GM18511 (cell line): ENCODE results near the gene TPP1.

ENCODE experiments used
- ATAC-seq: cut with Tn5 transposase; IDR thresholded peaks from one replicate; pipeline ENCODE4 v1.9.1; 2021; ENCODE audit warnings: mild to moderate bottlenecking, moderate library complexity; ENCODE audit not compliant: unreplicated experiment

The TPP1 gene

GRCh38 chr11:6612213-6613041 is 6.8 kb downstream of the TPP1 start, which contains the start of gene TAF10:
Gene TAF10 (minus strand): TSS chr11:6612216. CDS start chr11:6612189, 27 bp downstream.
- peak; percentile 91 for ATAC-seq

- no peak for ATAC-seq
These were observed 7.3 kb downstream of the TPP1 start for GRCh38 chr11:6611963-6612212.

DNA sequence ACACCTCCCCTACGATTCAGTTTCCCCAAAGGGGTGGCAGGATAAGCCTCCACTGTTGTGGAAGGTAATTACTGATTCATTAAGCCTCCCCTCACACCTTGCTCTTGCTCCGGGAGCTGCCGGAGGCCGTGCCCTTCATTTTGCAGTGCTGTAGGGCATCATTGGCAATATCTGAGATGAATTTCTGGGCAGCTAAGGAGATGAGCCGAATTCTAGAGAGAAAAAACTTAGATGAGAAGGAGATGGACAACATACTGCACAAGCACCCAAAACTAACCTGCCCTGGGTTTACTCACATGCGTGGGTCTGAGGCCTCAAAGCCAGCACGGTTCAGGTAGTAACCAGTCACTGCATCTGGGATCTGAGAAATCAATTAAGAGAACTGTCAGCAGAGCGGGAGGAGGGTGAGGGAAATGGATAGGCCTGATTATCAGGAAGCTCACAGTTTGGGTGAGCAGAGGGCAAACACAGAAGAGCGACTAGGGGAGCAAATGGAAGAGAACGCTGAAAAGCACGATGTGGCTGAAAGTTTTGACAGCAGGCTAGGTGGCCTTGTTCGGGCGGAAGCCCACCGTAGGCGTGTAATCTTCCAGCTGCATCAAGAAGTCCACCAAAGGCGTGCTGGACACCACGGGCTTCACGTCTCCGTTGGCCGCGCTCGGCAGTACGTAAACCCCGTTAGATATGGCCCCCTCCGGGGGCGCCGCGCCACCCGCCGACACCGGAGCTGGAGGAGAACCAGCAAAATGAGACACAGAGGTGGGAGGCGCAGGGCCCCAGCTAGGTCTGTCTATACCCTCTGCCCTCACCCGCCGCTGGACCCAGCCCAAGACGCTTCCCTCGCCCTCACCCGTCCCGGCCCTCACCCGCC is 7.9 kb downstream of the TPP1 start:
- peak; percentile 22 for ATAC-seq

DNA sequence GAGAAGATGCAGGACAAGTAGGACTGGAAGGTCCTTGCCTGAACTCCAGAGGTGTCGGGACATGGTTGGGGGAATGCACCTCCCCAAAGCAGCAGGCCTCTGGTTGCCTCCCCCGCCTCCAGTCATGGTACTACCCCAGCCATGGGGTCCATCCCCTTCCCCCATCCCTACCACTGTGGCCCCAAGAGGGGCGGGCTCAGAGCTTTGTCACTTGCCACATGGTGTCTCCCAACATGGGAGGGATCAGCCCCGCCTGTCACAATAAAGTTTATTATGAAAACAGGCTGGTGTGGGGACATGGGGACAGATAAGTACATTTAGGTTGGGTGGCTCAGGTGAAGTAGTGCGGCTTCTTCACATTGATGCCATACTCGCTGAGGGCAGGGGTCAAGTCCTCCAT is 8.6 kb downstream of the TPP1 start:
- no peak for ATAC-seq

DNA sequence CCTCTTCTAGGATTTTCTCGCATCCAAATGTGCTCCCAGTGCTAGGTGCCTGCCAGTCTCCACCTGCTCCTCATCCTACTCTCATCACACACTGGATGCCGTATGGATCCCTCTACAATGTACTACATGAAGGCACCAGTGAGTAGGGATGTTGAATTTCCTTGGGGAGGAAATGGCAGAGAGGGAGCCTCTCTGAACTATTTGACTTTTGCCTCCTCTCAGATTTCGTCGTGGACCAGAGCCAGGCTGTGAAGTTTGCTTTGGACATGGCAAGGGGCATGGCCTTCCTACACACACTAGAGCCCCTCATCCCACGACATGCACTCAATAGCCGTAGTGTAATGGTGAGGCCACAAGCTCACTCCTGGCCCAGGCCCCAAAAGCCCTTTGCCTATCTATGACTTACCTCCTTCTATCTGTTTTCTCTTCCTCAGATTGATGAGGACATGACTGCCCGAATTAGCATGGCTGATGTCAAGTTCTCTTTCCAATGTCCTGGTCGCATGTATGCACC is 9.7 kb downstream of the TPP1 start:
- ATAC-seq = no peak

DNA sequence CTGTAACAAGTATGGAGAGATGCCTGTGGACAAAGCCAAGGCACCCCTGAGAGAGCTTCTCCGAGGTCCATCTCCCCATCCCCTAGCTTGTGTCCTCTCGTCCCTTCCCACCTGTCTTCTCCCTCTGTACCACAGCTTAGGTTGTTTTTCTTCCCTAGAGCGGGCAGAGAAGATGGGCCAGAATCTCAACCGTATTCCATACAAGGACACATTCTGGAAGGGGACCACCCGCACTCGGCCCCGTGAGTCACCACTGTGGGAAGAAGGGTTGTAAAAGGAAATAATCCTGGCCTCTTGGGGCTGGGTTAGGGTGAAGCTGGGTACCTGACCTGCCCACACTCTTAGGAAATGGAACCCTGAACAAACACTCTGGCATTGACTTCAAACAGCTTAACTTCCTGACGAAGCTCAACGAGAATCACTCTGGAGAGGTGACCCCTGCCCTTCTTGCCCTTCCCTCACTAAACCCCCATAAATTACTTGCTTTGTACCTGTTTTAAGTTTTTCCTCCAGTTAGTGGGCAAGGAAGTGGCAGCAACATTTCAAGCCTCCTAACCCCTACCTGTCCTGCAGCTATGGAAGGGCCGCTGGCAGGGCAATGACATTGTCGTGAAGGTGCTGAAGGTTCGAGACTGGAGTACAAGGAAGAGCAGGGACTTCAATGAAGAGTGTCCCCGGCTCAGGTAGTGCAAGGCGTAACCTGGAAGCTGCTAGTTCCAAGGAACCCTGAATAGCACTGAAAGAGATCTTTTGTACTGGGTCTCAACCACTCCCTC is 10.3 kb downstream of the TPP1 start:
- no peak for ATAC-seq

DNA sequence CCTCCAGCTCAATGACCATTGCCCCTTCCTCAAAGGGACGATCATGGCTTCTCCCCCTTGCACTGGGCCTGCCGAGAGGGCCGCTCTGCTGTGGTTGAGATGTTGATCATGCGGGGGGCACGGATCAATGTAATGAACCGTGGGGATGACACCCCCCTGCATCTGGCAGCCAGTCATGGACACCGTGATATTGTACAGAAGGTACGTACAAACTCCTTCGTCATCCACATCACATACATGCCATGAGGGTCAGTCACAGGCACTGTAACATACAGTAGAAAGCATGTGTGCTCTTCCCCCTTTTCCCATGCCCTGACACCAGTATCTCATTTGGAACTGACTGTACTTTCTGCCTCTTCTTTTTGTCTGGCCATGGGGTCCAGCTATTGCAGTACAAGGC is 11.2 kb downstream of the TPP1 start:
- no peak for ATAC-seq

GRCh38 chr11:6607190-6607795 is 11.9 kb downstream of the TPP1 start:
- no peak for ATAC-seq

DNA sequence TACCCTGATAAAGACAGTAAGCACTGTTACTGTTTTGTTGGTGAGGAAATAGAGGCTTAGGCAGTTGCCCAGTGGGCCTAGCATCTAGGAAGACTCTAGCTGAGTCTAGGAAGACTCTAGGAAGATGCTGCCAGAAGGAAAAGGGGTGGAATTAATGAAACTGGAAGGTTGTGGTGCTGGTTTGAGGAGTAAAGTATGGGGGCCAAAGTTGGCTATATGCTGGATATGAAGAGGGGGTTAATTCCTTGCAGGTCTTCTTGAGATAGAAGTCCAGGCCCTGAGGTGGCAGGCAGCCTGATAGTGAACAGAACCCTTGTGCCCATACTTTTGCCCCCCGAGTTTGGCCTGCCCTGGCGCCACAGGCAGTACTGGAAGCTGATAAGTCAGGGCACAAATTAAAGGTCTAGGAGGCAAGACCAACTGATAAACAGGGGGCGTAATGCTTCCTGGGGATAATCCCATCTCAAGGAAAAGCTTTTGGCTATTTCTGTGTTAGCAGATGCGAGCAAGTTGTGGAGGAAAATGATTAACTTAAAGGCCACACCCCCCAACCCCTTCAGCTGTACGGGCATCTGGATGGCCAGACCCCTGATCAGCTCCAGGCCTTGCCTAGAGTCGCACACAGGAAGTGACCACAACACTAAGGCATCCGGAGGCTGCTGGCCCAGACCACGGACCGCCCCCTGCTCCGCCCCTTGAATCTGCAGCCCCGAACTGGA is 12.6 kb downstream of the TPP1 start:
- peak; percentile 50 for ATAC-seq

GRCh38 chr11:6604790-6605189 is 14.4 kb downstream of the TPP1 start:
- no peak for ATAC-seq

DNA sequence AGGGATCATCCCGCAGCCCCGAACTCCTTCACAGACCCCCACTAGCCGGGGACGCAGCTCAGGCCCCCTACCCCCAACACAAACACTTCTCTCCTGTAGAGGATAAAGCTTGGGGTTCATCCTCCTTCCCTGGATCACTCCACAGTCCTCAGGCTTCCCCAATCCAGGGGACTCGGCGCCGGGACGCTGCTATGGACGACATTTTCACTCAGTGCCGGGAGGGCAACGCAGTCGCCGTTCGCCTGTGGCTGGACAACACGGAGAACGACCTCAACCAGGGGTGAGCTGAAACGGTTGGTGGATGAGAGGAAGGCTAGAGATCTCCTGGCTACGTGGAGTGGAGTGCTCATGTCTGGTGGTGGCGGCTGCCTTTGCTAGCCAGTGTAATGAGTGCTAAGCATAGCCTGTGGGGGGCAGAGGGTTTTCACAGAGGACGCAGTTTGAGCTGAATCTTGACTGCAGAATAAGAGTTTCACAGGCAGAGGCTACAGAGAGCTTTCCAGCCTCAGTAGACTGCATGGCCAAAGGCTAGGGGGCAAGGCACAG is 15.1 kb downstream of the TPP1 start:
- ATAC-seq = peak; percentile 47

- peak; percentile 71 for ATAC-seq
These were observed 15.7 kb downstream of the TPP1 start, which contains the start of the genes ILK and RRP8 for GRCh38 chr11:6603287-6604080. Gene ILK (plus strand): TSS chr11:6603774. CDS start chr11:6604272, 498 bp downstream. Gene RRP8 (minus strand): TSS chr11:6603616. CDS start chr11:6603502, 114 bp downstream.

DNA sequence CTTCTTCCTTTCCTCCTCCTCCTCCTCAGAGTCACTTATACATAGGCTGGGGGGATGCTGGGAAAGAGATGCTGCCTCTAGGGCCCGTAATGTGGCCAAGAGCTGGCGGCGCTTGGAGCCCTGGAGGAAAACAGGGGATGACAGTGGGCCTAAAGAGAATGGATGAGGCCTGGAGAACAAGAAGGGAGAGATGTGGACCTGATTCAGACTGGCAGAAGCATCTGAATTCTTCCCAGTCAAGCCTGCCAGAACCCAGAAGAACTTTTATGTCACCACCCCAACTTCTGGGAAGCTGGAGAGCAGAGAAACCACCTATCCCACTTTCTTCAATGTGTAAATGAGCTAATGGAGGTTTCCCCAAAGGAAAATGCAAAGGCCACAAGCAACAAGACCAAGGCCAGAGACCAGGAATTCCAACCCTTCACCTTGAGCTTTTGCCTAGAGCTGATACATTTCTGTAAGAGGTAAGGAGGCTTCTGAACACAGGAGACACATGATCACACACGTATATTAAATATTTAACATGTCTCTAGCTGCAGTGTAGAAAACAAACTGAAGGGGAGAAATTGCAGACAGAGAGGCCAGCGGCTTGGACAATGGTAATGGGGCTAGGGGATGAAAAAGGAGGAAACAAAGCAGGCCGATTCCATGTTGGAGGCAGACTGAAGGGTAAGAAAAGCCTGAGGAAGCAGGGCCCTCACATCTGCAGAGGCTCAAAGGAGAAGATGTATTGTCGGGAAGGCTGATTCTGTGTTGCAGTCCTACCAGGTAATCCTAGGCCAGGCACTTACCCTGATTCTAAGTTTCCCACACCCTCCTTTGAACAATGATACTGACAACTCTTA is 16.9 kb downstream of the TPP1 start:
- ATAC-seq = no peak

DNA sequence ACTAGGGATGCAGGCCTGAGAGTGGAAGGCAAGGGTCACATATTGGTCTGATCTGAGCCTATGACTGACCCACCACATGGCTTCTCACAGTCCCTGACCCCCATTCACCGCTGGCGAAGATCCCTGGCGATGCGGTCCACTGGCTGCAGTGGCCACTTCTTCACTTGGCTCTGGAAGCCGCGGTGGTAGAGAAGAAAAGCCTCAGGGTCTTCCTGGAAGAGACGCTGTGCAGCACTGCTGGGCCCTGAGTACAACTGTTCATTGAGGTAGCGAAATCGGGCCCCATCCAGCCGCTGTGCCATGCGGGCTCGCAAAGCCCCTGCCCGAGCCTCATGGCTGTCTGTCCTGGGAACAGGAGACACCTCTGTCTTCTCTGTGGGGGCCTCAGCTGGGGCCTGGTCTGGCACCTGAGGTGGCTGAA is 18.2 kb downstream of the TPP1 start:
- no peak for ATAC-seq

- no peak for ATAC-seq
These were observed 19.3 kb downstream of the TPP1 start for GRCh38 chr11:6599881-6600390.

DNA sequence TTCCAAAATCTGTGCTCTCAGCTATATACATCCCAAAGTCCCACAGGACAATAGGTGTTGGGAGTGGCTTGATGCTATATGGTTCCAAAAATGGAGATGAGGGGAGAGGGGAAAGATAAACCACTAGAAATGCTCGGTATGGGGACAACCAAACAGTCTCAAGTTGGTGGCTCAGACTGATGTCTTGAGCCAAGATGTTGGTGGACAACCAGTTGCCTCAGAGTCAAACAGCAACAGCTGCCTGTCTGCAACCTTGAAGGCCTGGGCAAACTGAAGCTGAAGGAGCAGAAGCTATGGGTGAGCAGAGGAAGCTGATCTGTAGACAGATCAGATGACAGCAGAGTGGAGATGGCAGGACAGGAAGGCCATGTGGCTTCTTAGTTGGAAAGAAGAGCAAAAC is 19.8 kb downstream of the TPP1 start:
- no peak for ATAC-seq

- ATAC-seq = no peak
These were observed 20.7 kb downstream of the TPP1 start for GRCh38 chr11:6598555-6598954.
